Endothelial cell of umbilical vein (primary cell): ENCODE data around the gene PLXNC1. TPM values are rescaled to one million over a fixed set of nuclear protein-coding genes. Genes with fewer than 3 reads are reported as not detected.

Source experiments
- BruUV-seq: library from RNA; stranded (reverse); fragments of 400-500 nt; replicated peaks from 2 replicates; lab custom pipeline; 2021; lab: Mats Ljungman, UMichigan
- CTCF ChIA-PET: fragments of 300-600, 350-600 bp; sonication (Branson Sonifier 250); formaldehyde crosslinking; loops from one replicate; lab custom pipeline; 2021; ENCODE audit warnings: antibody characterized with exemption, inconsistent platforms; lab: Charles Lee
- POLR2A ChIA-PET: fragments of 300-600, 350-600 bp; sonication (Branson Sonifier 250); formaldehyde crosslinking; loops from one replicate; lab custom pipeline; 2021; ENCODE audit warnings: antibody characterized with exemption, inconsistent platforms; lab: Charles Lee
- DNase-seq: peaks from one replicate; pipeline ENCODE4 v3.0.0-alpha.2; 2011; ENCODE audit warnings: low read depth, low spot score
- FAIRE-seq: peaks from 2 replicates; lab custom pipeline; 2011; peaks lifted over from hg19 to GRCh38; lab: Jason Lieb, UNC
- H2AFZ ChIP-seq: 2 replicates; pipeline ENCODE4 v1.6.0; 2012; ENCODE audit warnings: low read depth, low read length, control low read depth, inconsistent platforms
- H3K27ac ChIP-seq: 2 replicates; pipeline ENCODE4 v1.5.1; 2011; ENCODE audit warnings: low read depth, mild to moderate bottlenecking, control low read depth, low read length, moderate library complexity; ENCODE audit not compliant: insufficient read depth
- H3K27me3 ChIP-seq, 2 experiments: 2 replicates each; pipeline versions ENCODE4 v1.6.0 to v1.6.1; 2011; ENCODE audit warnings: low read length in 2 of 2, mixed read lengths in 1 of 2; ENCODE audit not compliant: control insufficient read depth in 2 of 2, insufficient read depth in 2 of 2
- H3K36me3 ChIP-seq, 2 experiments: 2 replicates in 1 of 2; 3 replicates in 1 of 2; pipeline ENCODE4 v1.5.1; 2011; ENCODE audit warnings: low read length in 2 of 2, mild to moderate bottlenecking in 1 of 2, moderate library complexity in 1 of 2; ENCODE audit not compliant: control insufficient read depth in 2 of 2, insufficient read depth in 2 of 2; ENCODE audit errors: extremely low read depth in 1 of 2
- H3K4me1 ChIP-seq: 3 replicates; pipeline ENCODE4 v1.5.1; 2011; ENCODE audit warnings: mild to moderate bottlenecking, low read length; ENCODE audit not compliant: control insufficient read depth, insufficient read depth; ENCODE audit errors: extremely low read depth
- H3K4me2 ChIP-seq: 2 replicates; pipeline ENCODE4 v1.6.1; 2011; ENCODE audit warnings: low read length, control low read depth, mixed read lengths; ENCODE audit not compliant: insufficient read depth
- H3K4me3 ChIP-seq, 3 experiments: fragments of 200-600 bp in 1 of 3; sonication (generic), shearing (Covaris generic) in 1 of 3; replicated peaks in 1 of 3; 2 replicates each; pipeline ENCODE4 v1.5.1; 2011 to 2016; ENCODE audit warnings: control low read depth in 3 of 3, low read length in 3 of 3, mild to moderate bottlenecking in 2 of 3, inconsistent platforms in 1 of 3, low read depth in 1 of 3, moderate library complexity in 1 of 3; ENCODE audit not compliant: insufficient read depth in 1 of 3
- H3K79me2 ChIP-seq: 2 replicates; pipeline ENCODE4 v1.6.0; 2012; ENCODE audit warnings: low read length, inconsistent platforms; ENCODE audit not compliant: control insufficient read depth, insufficient read depth
- H3K9ac ChIP-seq: replicated peaks from 2 replicates; pipeline ENCODE3; 2011; ENCODE audit warnings: low read length, control low read depth; ENCODE audit not compliant: insufficient read depth; ENCODE audit errors: extremely low read depth
- H3K9me1 ChIP-seq: replicated peaks from 3 replicates; pipeline ENCODE4 v1.6.0; 2011; ENCODE audit warnings: mild to moderate bottlenecking, low read length; ENCODE audit not compliant: control insufficient read depth, insufficient read depth; ENCODE audit errors: extremely low read depth
- H3K9me3 ChIP-seq: replicated peaks from 2 replicates; pipeline ENCODE4 v1.5.1; 2012; ENCODE audit warnings: low read length, inconsistent platforms; ENCODE audit not compliant: control insufficient read depth, insufficient read depth
- H4K20me1 ChIP-seq: replicated peaks from 2 replicates; pipeline ENCODE3; 2011; ENCODE audit warnings: mild to moderate bottlenecking, low read length; ENCODE audit not compliant: control insufficient read depth, insufficient read depth; ENCODE audit errors: extremely low read depth
- EZH2 ChIP-seq: IDR thresholded peaks from 2 replicates; pipeline ENCODE4 v1.6.1; 2012; ENCODE audit warnings: borderline replicate concordance, low read depth, mild to moderate bottlenecking, moderate library complexity, low read length, inconsistent platforms; ENCODE audit not compliant: severe bottlenecking
- FOS ChIP-seq: IDR thresholded peaks from 2 replicates; pipeline ENCODE4 v1.6.1; 2011; ENCODE audit warnings: mild to moderate bottlenecking, low read length, moderate library complexity, borderline replicate concordance; ENCODE audit not compliant: insufficient read depth
- GATA2 ChIP-seq: IDR thresholded peaks from 2 replicates; pipeline ENCODE4 v1.7.0; 2011; ENCODE audit warnings: low read depth, mild to moderate bottlenecking, moderate library complexity, mixed read lengths, low read length; ENCODE audit not compliant: insufficient read length, insufficient read depth
- JUN ChIP-seq: IDR thresholded peaks from 2 replicates; pipeline ENCODE4 v1.6.1; 2011; ENCODE audit warnings: borderline replicate concordance, low read depth; ENCODE audit not compliant: insufficient read length, insufficient read depth
- POLR2A ChIP-seq: IDR thresholded peaks from 2 replicates; pipeline ENCODE4 v1.6.1; 2012; ENCODE audit warnings: low read depth, mild to moderate bottlenecking, control low read depth, low read length
- dilution Hi-C: fragments of 300-500 bp; cut with MboI; formaldehyde crosslinking; loops from one replicate; pipeline ENCODE4 v1.15.0; 2019; ENCODE audit warnings: low sequenced_read_pairs; ENCODE audit not compliant: extremely low pct_ligation_motif_present
- intact Hi-C: fragments of 100-400 bp; cut with micrococcal nuclease; formaldehyde crosslinking; loops from one replicate; pipeline ENCODE4 v1.10.0; 2022
- polyA plus RNA-seq, 4 experiments: library from polyadenylated mRNA; depleted of rRNA in 3 of 4; stranded (reverse) in 3 of 4; unstranded in 1 of 4; fragments of >200 nt; gene quantifications; 2 replicates each; pipeline versions ENCODE4 v1.2.1 to v1.2.3, GENCODE V29; 2011 to 2012; ENCODE audit warnings: missing spikeins in 1 of 4
- total RNA-seq: library from RNA; stranded (reverse); gene quantifications from 2 replicates; pipeline ENCODE4 v1.2.3, GENCODE V29; 2021
- TF ChIP-seq, protein P1 (sequence below), 2 donors: IDR thresholded peaks; 1 replicate in 1 of 2; 2 replicates in 1 of 2; pipeline ENCODE4 v1.5.1; 2011; ENCODE audit warnings: low read length in 2 of 2, mild to moderate bottlenecking in 2 of 2, moderate library complexity in 2 of 2, control low read depth in 1 of 2, inconsistent platforms in 1 of 2, low read depth in 1 of 2; ENCODE audit not compliant: insufficient read depth in 1 of 2; ENCODE audit errors: extremely low read depth in 1 of 2

PLXNC1 gene
- total and polyA plus RNA-seq, 2 donors (not counting 3 experiments of a cell fraction or from before 2014, with no cell fraction given) = 0.04 TPM; not detected in 1

DNA sequence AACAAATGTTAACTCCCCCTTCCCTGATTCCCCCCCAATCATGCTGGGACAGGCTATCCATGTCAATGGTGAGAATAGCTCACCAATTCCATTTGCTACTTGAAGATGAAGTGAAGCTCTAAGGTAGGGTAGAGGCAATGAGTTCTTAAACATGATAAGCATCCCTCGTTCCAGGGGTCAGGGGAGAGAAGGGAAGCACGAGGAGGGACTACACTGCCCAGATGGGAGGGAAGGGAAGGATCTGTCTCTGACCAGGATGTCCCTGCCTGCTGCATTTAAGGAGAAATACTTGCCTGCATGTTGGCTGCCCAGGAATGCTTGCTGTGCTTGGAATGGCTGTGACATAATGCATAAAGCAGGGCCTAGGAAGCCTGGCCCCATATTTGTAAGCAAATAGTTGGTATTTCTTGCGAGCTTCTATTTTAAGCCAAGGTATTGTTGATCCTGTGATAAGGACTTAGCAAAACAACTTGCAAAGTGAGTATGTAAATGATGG is 156.2 kb downstream of the PLXNC1 start:
- H3K9ac ChIP-seq = no peak overlapping the region
- no peak overlapping the region for H3K4me3 ChIP-seq
- no peaks in the 10 kb centered on the region for H3K36me3 ChIP-seq
- intact Hi-C loops (no loop called here), dilution Hi-C loops (no loop called here)
- no peaks in the 10 kb centered on the region for H3K27me3 ChIP-seq
- no peaks in the 10 kb centered on the region for H3K79me2 ChIP-seq
- CTCF ChIA-PET = interaction anchor here (0.6 kb wide), 1 partner anchor 740 kb away, joined by 4 read pairs; no protein-coding TSS in a partner anchor
- H3K27ac ChIP-seq = no peak overlapping the region
- DNase-seq (no peak), FAIRE-seq (no peak)
- H3K9me3 ChIP-seq = no peaks in the 10 kb centered on the region
- BruUV-seq = no TSS peak
- TF ChIP-seq, protein P1, sequence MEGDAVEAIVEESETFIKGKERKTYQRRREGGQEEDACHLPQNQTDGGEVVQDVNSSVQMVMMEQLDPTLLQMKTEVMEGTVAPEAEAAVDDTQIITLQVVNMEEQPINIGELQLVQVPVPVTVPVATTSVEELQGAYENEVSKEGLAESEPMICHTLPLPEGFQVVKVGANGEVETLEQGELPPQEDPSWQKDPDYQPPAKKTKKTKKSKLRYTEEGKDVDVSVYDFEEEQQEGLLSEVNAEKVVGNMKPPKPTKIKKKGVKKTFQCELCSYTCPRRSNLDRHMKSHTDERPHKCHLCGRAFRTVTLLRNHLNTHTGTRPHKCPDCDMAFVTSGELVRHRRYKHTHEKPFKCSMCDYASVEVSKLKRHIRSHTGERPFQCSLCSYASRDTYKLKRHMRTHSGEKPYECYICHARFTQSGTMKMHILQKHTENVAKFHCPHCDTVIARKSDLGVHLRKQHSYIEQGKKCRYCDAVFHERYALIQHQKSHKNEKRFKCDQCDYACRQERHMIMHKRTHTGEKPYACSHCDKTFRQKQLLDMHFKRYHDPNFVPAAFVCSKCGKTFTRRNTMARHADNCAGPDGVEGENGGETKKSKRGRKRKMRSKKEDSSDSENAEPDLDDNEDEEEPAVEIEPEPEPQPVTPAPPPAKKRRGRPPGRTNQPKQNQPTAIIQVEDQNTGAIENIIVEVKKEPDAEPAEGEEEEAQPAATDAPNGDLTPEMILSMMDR (IDR thresholded peaks at IDR 0.05; ENCODE audit: extremely low read depth in 1 of 2, insufficient read depth in 1 of 2, low read depth in 1 of 2, low read length in 2 of 2) = no peak
- TF ChIP-seq EZH2 = no peak
- no peak for TF ChIP-seq POLR2A
- TF ChIP-seq JUN = no peak
- no peak for TF ChIP-seq FOS
- no peak for TF ChIP-seq GATA2
- H3K4me1 ChIP-seq = peaks cover 15% of the 10 kb centered on the region
- peaks cover 4% of the 10 kb centered on the region for H3K9me1 ChIP-seq
- POLR2A ChIA-PET = no interaction called here
- H4K20me1 ChIP-seq = peaks cover 5% of the 10 kb centered on the region
- no peak overlapping the region for H2AFZ ChIP-seq
- H3K4me2 ChIP-seq = no peak overlapping the region
